Measurements from ENCODE around the gene ORC1. TPM values are rescaled to one million over a fixed set of nuclear protein-coding genes. Genes with fewer than 3 reads are reported as not detected.

Gene ORC1
- total RNA-seq, 1 experiment from 2014 or later = 45.2 TPM

GRCh38 chr1:52352690-52353089 lies 51.5 kb downstream of the ORC1 start:
- Mint-ChIP-seq H3K27me3 (ENCODE audit: low read depth) (no peaks in the 10 kb centered on the region), H3K36me3 (peaks cover 50% of the 10 kb centered on the region), H3K4me3 (no peak overlapping the region), H3K9me3 (no peaks in the 10 kb centered on the region), H3K4me1 (peaks cover 16% of the 10 kb centered on the region), H3K27ac (peak overlapping the region; percentile 56; the same call in 1 of the 2 replicates)
- DNase-seq (ENCODE audit: low spot score) (no peak), ATAC-seq (no peak)
- POLR2A ChIA-PET = no interaction called here
- TF ChIP-seq ZNF138 (CRISPR knock-in tag; conservative IDR thresholded peaks at IDR 0.05) (no peak), ZNF423 (CRISPR knock-in tag; IDR thresholded peaks at IDR 0.05) (no peak), EMX1 (CRISPR knock-in tag; IDR thresholded peaks at IDR 0.05) (no peak), USF2 (CRISPR knock-in tag; IDR thresholded peaks at IDR 0.05) (no peak), E2F5 (CRISPR knock-in tag; IDR thresholded peaks at IDR 0.05) (no peak), FOXP1 (CRISPR knock-in tag; IDR thresholded peaks at IDR 0.05; ENCODE audit: borderline replicate concordance) (no peak), AR (CRISPR knock-in tag; IDR thresholded peaks at IDR 0.05) (no peak), SOX15 (CRISPR knock-in tag; IDR thresholded peaks at IDR 0.05) (no peak), ATF6 (CRISPR knock-in tag; IDR thresholded peaks at IDR 0.05) (no peak)
- CTCF ChIA-PET = no interaction called here

- DNase-seq (ENCODE audit: low spot score) (peak; percentile 67), ATAC-seq (peak; percentile 86)
- Mint-ChIP-seq H3K27me3 (ENCODE audit: low read depth) (no peaks in the 10 kb centered on the region), H3K4me1 (peaks cover 16% of the 10 kb centered on the region), H3K4me3 (no peak overlapping the region), H3K27ac (peak overlapping the region; percentile 80; the same call in 1 of the 2 replicates), H3K36me3 (peaks cover 18% of the 10 kb centered on the region), H3K9me3 (no peaks in the 10 kb centered on the region)
- ChIA-PET POLR2A (interaction anchor here (0.6 to 0.7 kb wide), 3 partner anchors 209 to 442 kb away, joined by 4 to 10 read pairs (median 5); no protein-coding TSS in a partner anchor), CTCF (interaction anchor here (0.5 to 1.9 kb wide), 34 partner anchors 11 to 452 kb away, joined by 3 to 34 read pairs (median 4); partner anchors contain the start of genes BTF3L4, CC2D1B, KTI12 and ORC1)
- TF ChIP-seq SOX15 (CRISPR knock-in tag; IDR thresholded peaks at IDR 0.05) = no peak
- TF ChIP-seq ZNF121 (CRISPR knock-in tag; IDR thresholded peaks at IDR 0.05) = no peak
- no peak for TF ChIP-seq NFE2L1 (CRISPR knock-in tag; IDR thresholded peaks at IDR 0.05)
- TF ChIP-seq FOXJ3 (CRISPR knock-in tag; IDR thresholded peaks at IDR 0.05; ENCODE audit: borderline replicate concordance) = no peak
- no peak for TF ChIP-seq NFYB (CRISPR knock-in tag; conservative IDR thresholded peaks at IDR 0.05; ENCODE audit: low read depth)
- TF ChIP-seq MLX (CRISPR knock-in tag; IDR thresholded peaks at IDR 0.05) = no peak
- no peak for TF ChIP-seq OVOL2 (CRISPR knock-in tag; IDR thresholded peaks at IDR 0.05; ENCODE audit: borderline replicate concordance)
- TF ChIP-seq MAX (CRISPR knock-in tag; IDR thresholded peaks at IDR 0.05) = 0 out of 2 replicates have a peak, but pooled peaks have one; percentile 28
Observed at GRCh38 chr1:52348704-52349300, 55.4 kb downstream of the ORC1 start.

All from WTC11 (cell line).